HG03064 (cell line): ENCODE results near the gene RNF213.
"Not testable (repeated sequence)": the region's sequence is repeated elsewhere in the genome, so short reads cannot be mapped to it uniquely, and the experiment has no call there.

ENCODE experiments used
- ATAC-seq: cut with Tn5 transposase; IDR thresholded peaks from one replicate; pipeline ENCODE4 v1.9.1; 2021; ENCODE audit warnings: low read depth; ENCODE audit not compliant: unreplicated experiment

RNF213 gene

DNA sequence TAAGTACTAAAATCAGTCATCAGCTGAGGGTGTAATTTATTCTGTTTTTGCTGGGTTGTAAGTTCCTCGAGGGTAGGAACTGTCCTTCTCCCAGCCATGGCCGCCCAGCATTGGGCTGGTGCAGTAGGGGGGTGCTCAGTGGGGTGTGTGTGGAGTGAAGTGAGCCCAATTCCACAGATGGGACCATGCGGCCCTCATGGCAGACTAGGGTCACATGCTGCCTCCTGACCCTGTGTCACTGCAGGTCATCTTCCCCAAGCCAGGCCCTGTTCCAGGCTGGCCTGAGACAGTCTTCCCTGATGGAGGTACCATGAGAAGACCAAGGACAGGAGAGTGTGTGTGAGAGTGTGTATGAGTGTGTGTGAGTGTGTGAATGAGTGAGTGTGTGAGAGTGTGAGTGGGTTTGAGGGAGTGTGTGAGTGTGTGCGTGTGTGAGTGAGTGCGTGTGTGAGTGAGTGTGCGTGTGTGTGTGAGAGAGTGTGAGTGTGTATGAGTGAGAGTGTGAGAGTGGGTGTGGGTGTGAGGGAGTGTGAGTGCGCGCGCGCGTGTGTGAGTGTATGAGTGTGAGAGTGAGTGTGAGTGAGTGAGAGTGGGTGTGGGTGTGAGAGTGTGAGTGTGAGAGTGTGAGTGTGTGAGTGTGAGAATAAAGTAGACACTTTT, 36.7 kb upstream of the RNF213 start:
- no peak for ATAC-seq

DNA sequence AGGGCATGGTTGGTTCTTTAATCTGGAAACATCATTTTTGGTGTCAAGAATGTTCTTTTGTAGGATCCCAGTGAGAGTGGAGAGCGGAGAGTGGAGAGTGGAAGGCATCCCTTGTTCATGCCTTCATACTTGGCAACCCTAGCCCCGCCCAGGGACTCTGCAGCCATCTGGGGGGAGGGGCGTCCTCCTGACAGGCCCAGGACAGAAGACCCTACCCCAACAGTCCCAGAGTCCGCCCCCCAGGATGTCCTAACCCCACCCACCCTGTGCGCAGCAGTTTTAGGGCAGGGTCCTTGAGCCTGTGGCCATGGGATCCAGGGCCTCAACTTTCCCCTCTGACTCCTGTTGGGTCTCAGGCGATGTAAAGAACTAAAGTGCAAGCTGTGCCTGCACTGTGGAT, 36.0 kb upstream of the RNF213 start:
- ATAC-seq = no peak

DNA sequence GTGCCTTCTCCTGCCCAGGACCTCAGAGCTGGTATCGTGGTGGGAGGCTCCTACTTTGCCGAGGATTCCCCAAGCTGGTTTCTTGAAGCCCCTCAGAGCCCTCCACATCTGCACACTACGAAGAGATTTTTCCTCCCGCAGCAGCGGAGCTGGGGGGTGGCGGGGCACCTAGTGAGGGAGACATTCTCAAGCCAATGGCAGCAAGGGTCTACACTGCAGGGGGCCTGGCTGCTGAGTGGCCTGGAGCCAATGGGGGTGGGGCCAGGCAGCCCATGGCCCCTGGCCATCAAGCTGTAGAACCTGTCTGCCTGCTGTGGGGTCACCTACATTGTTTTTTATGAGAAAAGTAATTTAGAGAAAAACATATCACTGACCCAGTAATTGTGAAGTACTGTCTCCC, 35.4 kb upstream of the RNF213 start:
- ATAC-seq = no peak

DNA sequence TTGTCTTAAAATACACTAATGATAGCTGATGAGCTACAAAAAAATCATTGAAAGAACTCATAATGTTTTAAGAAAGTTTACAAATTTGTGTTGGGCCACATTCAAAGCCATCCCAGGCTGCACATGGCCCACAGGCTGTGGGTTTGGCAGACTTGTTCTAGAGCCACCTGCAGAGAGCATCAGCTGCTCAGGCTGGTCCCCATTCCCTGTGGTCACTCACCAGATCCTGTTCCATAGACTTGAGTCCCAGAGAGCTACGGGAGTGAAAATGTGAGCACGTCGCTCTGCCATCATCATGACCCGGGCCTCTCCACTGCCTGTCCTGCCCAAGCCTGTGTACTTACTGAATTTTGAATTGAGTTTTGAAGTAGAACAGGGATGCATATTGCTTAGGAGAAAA, 33.5 kb upstream of the RNF213 start:
- ATAC-seq = no peak

DNA sequence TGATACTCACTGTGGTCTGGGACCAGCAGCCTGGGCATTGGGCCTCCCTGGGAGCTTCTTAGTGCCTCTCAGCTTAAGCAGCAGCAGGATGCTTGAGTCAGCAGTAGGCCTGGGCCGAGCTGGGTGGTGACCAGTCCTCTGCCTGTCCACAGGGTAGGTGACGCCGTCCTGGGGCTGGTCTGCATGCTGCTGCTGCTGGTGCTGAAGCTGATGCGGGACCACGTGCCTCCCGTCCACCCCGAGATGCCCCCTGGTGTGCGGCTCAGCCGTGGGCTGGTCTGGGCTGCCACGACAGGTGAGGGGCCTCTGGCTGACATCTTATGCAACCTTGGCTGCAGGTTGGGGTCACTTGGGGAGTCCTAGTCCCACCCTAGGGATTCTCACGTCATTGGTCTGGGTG, 33.0 kb upstream of the RNF213 start:
- no peak for ATAC-seq

DNA sequence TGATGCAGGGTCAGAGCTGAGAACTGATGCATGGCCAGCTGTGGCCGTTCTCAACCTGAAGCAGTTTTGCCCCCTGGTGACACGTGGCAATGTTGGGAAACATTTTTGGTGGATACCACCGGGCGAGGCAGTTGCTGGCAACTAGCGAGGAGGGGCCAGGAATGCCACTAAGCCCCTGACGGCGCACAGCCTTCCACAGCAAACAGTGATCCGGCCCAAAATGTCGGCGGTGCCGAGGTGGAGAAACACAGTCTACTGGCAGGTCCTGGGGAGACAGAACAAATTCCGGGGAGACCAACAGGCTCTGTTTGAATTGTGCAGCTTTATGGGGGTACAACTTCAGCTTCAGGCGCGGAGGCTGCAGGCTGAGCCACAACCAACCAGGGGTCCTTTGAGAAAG, 32.2 kb upstream of the RNF213 start:
- ATAC-seq = no peak

DNA sequence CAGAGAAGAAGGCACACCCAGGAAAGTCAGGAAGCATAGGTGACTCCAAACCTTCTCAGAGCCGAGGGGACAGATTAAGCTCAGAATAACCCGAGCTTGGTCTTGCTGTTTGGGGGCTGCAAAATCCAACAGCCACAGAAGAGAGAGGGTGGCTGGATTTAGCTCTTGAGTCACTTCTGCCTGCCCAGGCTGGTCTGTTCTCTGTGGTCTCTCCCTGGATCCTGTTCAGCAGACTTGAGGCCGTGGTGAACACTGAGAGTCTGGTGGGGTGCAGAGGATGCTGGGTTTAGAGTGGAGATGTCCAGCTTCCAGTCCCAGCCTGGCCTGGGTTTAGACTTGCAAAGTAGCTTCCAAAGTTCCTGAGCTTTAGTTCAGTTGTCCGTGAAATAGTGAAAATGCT, 31.6 kb upstream of the RNF213 start:
- no peak for ATAC-seq

DNA sequence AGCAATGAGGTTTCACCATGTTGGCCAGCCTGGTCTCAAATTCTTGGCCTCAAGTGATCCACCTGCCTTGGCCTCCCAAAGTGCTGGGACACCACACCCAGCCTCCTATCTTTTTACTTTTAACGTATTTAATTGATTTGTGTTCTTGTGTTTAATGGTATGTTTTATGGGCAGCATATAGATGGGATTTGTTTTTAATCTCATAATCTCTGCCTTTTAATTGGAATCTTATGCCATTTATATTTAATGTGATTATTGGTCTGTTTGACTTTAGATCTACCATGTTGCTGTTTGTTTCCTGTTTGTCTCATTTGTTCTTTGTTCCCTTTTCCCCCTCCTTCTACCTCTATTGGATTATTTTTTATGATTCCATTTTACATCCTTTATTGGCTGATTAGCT, 28.2 kb upstream of the RNF213 start:
- ATAC-seq = no peak

DNA sequence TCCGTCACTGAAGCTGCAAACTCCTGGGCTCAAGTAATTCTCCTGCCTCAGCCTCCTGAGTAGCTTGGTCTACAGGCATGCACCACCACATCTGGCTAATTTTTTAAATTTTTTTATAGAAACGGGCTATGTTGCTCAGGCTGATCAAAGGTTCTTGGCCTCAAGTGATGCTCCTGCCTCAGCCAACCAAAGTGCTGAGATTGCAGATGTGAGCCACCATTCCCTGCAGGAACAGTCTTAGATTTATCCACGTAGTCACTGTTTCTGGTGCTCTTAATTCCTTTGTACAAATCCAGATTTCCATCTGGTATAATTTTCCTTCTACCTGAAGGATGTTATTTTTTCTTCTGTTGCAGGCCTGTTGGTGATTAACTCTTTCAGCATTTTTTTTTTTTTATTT, 27.4 kb upstream of the RNF213 start:
- ATAC-seq = no peak

DNA sequence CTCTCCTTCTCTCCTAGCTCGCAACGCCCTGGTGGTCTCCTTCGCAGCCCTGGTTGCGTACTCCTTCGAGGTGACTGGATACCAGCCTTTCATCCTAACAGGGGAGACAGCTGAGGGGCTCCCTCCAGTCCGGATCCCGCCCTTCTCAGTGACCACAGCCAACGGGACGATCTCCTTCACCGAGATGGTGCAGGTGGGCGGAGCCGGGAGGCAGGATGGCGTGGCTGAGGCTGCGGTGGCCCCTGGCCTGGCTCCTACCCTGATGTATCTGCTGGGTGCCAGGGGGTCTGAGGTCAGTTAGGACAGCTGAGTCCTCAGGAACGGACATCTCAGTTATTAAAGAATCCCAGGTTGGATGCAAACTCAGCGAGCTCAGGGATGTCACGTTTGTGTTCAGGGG, 23.7 kb upstream of the RNF213 start:
- ATAC-seq = no peak

DNA sequence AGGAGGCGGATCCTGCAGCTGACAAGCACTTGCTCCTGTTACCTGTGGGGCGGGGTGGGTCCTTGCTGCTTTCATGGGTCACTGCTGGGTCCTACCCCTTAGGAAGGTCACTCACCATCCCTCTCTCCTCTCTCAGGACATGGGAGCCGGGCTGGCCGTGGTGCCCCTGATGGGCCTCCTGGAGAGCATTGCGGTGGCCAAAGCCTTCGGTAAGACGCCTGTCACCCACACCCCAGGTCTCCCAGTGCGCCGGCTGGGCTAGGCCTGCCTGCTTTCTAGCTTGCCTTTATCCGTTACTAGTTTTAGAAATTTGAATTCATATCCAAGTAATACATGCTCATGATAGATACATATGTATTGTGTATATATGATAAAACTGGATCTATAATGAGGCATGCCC, 23.3 kb upstream of the RNF213 start:
- ATAC-seq = no peak

DNA sequence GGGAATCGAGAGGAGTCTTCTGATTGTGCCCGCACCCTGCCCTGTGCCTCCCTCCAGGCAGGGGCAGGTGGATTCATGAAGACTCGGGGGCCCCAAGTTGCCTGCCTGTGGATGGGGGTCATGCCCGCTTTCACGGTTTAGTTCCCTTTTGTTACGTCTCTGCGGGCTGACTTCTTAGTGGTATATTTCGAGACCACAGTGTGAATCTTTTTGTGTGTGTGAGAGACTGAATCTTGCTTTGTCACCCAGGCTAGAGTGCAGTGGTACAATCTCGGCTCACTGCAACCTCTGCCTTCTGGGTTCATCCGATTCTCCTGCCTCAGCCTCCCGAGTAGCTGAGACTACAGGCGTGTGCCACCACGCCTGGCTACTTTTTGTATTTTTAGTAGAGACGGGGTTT, 18.1 kb upstream of the RNF213 start:
- ATAC-seq = no peak

DNA sequence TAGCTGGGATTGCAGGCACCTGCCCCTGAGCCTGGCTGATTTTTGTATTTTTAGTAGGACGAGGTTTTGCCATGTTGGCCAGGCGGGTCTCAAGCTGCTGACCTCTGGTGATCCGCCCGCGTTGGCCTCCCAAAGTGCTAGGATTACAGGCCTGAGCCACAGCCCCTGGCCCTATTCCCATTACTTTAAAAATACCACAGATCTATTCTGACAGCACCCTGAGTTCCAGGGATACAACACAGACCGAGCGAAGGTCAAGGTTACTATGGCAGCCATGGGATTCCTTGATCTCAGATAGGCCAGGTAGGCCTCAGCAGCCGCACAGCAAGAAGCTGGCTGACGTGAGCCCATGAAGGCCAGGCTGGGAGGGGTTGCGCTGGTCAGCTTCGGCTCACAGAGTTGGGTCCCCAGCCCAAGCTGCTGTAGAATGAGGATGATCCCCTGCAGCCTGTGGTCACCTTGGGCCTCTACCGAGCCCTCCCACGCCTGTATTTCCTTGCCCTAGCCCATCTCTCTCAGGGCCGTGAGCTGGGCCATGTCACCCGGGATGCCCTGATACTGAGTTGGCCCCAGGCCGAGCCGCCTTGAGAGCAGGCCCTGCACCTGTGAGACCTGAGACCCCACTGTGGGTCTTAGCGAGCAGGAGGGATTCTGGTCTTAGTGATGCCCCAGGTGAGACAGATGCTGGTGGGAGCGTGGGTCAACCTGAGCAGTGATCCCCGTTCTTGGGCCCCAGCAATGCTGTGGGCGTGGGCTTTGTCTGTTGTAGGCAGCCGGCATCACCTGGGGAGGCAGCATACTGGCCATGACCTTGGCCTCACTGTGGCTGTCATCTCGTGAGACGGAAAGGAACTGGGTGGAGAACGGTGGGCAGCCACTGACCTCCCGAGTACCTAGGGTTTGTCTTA, 16.9 kb upstream of the RNF213 start:
- ATAC-seq = no peak

DNA sequence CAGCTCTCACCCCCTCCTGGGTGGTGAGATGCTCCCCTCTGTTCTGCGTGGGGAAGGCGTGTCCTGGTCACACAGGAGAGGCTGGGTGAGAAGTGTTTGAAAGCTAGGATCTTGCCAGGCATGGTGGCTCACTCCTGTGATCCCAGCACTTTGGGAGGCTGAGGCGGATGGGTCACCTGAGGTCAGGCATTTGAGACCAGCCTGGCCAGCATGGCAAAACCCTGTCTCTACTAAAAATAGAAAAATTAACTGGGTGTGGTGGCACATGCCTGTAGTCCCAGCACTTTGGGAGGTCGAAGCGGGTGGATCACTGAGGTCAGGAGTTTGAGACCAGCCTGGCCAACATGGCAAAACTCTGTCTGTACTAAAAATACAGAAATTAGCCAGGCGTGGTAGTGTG, 16.2 kb upstream of the RNF213 start:
- not testable (repeated sequence) for ATAC-seq

DNA sequence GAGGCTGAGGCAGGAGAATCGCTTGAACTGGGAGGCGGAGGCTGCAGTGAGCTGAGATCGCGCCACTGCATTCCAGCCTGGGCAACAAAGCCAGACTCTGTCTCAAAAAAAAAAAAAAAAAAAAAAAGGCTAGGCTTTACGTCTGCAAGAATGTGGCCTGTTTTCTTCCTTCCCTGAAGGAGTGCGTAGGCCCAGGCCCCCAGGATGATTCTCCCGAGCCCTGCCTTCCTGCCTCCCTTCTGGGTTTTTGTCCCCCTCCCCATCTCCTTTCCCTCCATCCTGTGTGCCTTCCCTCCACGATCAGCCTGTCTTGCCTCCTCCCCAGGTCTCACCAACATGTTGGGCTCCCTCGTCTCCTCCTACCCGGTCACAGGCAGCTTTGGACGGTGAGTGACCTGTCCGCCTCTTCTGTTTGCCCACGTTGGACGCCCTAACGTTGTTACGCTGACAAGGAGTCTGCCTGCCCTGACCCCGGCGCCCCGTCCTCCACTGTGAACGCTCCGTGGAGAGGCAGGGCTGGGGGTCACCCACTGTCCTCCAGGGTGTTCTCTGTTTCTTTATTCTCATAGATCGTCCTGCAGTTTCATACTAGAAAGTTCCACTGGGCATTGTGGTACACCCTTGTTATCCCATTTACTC, 15.7 kb upstream of the RNF213 start:
- no peak for ATAC-seq

DNA sequence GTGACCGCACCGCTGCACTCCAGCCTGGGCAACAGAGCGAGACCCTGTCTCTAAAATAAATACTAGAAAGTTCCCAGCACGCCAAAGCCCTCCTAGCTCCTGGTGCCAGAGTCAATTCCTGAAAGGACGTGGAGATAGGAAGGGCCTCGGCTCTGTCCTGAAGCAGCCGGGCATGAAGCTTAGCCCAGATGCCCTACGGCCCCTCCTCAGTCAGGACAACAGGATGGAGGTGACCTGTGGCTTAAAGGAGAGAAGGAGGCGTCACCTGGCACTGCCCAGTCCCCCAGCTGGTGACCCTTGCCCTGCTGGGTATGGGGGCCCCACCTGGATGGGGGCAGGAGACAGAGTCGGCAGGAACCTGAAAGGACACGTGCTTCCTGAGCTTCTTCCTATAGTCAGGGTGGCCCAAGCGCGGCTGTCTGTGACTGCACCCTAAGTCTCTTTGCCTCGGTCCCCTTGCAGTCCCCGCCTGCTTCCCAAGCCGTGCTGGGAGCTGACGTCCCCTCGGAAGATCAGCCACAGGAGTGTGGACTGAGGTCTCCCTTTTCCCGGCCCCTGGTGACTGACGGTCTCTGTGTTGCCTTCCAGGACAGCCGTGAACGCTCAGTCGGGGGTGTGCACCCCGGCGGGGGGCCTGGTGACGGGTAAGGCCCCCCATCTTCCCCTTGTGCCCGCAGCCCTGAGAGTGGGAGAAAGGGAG, 14.9 kb upstream of the RNF213 start:
- ATAC-seq = no peak

DNA sequence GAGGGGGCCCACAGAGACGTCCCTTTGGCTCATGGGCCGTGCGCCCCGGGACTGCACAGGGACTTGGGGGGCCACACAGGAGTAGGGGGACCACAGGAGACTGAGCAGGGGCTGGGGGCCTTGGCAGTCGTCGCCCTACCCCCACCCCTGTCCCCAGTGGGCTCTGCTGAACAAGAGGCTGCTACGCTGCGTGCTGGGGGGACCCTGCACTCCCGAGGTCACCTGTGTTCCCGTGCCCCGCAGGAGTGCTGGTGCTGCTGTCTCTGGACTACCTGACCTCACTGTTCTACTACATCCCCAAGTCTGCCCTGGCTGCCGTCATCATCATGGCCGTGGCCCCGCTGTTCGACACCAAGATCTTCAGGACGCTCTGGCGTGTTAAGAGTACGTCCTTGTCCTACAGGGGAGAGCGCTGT, 14.4 kb upstream of the RNF213 start:
- no peak for ATAC-seq

DNA sequence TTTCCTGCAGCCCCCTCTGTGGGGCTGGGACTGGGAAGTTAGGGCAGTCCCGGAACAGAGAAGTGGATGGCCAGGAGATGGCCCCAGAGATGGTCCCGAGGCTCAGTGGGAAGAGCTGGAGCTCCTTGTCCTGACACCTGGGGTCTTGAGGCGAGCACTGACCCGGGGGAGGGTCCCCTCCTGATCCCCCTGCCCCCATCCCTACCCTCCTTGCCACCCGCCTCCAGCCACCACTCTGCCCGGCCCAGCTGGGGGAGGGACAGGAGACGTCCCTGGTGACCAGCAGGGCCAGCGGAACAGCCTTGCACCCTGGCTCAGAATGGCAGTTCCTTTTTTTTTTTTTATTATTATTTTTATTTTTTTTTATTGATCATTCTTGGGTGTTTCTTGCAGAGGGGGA, 13.9 kb upstream of the RNF213 start:
- no peak for ATAC-seq

DNA sequence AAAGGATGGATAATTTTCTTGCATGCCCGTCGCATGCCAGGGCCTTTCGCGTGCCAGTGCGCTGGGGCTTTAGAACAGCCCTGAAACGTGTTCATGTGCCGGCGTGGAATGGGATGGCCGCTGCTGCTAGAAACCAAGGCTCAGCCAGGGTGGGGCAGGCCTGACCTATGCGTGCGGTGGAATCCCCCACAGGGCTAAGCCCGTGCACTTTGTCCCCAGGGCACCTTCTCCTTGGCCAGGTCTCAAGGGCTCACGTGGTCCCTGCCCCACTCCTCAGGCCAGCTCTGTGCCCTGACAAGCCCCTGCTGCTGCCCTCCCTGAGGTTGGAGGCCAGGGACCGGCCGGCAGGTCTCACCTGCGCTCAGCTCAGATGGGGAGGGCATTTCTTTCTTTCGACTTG, 13.1 kb upstream of the RNF213 start:
- no peak for ATAC-seq

DNA sequence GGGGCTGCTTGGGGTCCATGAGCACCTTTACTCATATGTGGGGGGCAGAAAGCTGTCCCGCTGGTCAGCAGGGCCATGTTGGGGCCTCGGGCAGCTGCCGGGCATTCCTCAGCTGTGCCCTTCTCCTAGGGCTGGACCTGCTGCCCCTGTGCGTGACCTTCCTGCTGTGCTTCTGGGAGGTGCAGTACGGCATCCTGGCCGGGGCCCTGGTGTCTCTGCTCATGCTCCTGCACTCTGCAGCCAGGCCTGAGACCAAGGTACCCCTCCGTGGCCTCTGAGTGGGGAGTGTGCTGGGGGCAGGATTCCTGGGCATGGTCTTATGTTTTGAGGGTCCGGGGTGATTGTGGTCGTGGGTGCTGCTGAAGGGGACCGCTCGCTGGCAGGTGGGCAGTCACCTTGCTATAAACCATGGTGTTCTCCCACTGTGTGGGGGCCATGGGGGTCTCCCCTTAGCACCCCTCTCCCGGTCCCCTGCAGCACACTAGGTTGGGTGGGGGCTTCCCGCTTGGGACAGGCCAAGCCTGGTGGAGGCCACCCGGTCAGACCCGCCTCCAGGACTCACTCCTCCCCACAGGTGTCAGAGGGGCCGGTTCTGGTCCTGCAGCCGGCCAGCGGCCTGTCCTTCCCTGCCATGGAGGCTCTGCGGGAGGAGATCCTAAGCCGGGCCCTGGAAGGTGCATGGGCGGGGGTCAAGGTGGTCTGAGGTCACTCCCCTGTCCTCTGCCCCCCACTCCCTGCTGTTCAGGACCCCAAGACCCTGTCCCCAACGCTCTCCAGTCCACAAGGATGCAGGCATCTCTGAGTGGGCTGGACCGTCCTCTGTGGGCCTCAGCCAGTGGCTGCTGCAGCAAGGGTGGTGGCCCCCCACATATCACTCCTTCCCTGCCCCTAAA, 12.4 kb upstream of the RNF213 start:
- ATAC-seq = no peak
